C4-2B (cell line): ENCODE data around the gene COL13A1.

Experiments
- ZFX ChIP-seq: fragments of 450-650 bp; IDR thresholded peaks from 2 replicates; pipeline ENCODE4 v1.6.1; 2017
- TF ChIP-seq, protein P1 (sequence below): fragments of 450-650 bp; conservative IDR thresholded peaks from 2 replicates; pipeline ENCODE4 v1.5.1; 2017; ENCODE audit warnings: mild to moderate bottlenecking

DNA sequence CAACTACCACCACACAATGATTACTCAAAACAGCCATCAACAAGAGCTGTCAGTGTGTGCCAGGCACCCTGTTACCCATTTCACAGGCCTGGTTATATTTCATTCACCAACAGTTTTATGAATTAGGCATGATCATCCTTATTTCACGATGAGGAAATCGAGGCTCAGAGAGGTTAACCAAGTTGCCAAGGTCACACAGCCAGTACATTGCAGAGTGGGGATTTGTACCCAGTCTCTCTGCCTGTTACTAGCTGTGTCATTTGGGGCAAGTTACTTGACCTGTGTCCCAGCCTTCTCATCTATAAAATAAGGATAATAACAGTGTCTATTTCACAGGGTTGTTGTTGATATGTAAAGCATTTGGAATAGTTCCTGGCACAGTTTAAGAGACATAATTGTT, 97.2 kb downstream of the COL13A1 start:
- TF ChIP-seq, protein P1, sequence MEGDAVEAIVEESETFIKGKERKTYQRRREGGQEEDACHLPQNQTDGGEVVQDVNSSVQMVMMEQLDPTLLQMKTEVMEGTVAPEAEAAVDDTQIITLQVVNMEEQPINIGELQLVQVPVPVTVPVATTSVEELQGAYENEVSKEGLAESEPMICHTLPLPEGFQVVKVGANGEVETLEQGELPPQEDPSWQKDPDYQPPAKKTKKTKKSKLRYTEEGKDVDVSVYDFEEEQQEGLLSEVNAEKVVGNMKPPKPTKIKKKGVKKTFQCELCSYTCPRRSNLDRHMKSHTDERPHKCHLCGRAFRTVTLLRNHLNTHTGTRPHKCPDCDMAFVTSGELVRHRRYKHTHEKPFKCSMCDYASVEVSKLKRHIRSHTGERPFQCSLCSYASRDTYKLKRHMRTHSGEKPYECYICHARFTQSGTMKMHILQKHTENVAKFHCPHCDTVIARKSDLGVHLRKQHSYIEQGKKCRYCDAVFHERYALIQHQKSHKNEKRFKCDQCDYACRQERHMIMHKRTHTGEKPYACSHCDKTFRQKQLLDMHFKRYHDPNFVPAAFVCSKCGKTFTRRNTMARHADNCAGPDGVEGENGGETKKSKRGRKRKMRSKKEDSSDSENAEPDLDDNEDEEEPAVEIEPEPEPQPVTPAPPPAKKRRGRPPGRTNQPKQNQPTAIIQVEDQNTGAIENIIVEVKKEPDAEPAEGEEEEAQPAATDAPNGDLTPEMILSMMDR: no peak
- TF ChIP-seq ZFX: no peak
